HL-60 (cell line): ENCODE results near the gene HEATR9.

Experiments
- DNase-seq, 2 experiments: peaks; one replicate each; pipeline ENCODE4 v3.0.0-alpha.2; 2010 to 2020; ENCODE audit warnings: low read depth in 1 of 2, low spot score in 1 of 2
- H3K27ac ChIP-seq: fragments of 250-450 bp; sonication (Bioruptor Pico); replicated peaks from 2 replicates; pipeline ENCODE4 v1.5.1; 2020; ENCODE audit warnings: mild to moderate bottlenecking, moderate library complexity
- H3K27me3 ChIP-seq: fragments of 250-450 bp; sonication (Bioruptor Pico); 2 replicates; pipeline ENCODE4 v1.5.1; 2021; ENCODE audit warnings: mild to moderate bottlenecking, moderate library complexity; ENCODE audit not compliant: insufficient read depth, poor library complexity, severe bottlenecking
- H3K4me3 ChIP-seq: replicated peaks from 2 replicates; pipeline ENCODE4 v1.5.1; 2011; ENCODE audit warnings: mild to moderate bottlenecking, control low read depth, low read length; ENCODE audit not compliant: insufficient read depth
- GABPA ChIP-seq: IDR thresholded peaks from 2 replicates; pipeline ENCODE4 v1.6.1; 2012; ENCODE audit warnings: low read depth
- POLR2AphosphoS5 ChIP-seq: IDR thresholded peaks from 2 replicates; pipeline ENCODE4 v1.6.1; 2012; ENCODE audit warnings: low read depth
- SPI1 ChIP-seq: IDR thresholded peaks from 2 replicates; pipeline ENCODE4 v1.6.1; 2012; ENCODE audit warnings: low read depth, mild to moderate bottlenecking, borderline replicate concordance
- TF ChIP-seq, protein P1 (sequence below): IDR thresholded peaks from 2 replicates; pipeline ENCODE4 v1.6.1; 2012; ENCODE audit warnings: low read depth; ENCODE audit not compliant: insufficient replicate concordance
- TF ChIP-seq, protein P2 (sequence below): IDR thresholded peaks from one replicate; pipeline ENCODE4 v1.5.1; 2011; ENCODE audit warnings: low read length, control low read depth, inconsistent platforms; ENCODE audit not compliant: insufficient read depth

The HEATR9 gene

DNA sequence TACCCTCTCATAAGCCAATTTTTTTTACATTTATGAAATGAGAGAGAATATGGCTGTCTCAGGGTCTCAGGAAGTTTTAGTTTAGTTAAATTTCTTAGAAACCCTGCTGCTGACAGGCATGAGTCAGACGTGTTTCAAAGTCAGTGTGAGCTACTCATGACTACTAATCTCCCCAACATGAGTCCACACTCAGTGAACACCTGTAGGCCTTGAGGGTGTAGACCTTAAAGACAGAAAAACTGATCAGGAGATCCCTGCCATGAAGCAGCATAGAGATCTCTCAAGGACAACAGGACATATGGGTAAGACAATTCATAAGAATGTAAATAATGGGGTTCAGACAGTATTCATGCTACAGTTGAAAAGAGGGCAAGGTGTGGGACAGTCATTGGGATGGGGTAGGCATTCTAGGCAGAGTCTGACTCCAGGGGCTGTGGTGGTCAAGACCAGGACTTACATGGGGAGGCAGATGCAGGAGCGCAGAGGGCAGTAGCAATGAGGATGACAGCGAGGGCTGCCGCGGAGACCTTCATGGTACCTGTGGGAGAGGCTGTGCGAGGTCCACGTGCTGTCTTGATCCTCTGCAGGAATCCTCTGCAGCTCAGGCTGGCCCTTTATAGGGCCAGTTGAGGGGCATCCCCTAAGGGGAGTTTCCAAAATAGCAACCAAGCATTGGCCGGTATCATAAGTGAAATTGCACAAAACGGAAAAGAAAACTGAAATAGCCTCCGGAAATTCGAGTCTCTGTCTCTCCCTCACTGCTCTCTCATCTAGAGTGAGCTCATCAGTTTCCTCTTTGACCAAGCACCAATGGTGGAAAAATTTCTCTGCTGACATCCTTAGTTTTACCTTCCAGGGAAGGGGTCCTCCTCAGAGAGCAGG, 11.3 kb upstream of the HEATR9 start, which contains the start of gene CCL5:
Gene CCL5 (minus strand): TSS at position 588 of the 882 bp plus-strand sequence.
- Histone ChIP-seq H3K27me3 (no peaks in the 10 kb centered on the region), H3K27ac (peak within 1 kb of the TSS; percentile 34), H3K4me3 (peak within 1 kb of the TSS; percentile 17)
- peak; percentile 63 to 77 for DNase-seq
- TF ChIP-seq, protein P1, sequence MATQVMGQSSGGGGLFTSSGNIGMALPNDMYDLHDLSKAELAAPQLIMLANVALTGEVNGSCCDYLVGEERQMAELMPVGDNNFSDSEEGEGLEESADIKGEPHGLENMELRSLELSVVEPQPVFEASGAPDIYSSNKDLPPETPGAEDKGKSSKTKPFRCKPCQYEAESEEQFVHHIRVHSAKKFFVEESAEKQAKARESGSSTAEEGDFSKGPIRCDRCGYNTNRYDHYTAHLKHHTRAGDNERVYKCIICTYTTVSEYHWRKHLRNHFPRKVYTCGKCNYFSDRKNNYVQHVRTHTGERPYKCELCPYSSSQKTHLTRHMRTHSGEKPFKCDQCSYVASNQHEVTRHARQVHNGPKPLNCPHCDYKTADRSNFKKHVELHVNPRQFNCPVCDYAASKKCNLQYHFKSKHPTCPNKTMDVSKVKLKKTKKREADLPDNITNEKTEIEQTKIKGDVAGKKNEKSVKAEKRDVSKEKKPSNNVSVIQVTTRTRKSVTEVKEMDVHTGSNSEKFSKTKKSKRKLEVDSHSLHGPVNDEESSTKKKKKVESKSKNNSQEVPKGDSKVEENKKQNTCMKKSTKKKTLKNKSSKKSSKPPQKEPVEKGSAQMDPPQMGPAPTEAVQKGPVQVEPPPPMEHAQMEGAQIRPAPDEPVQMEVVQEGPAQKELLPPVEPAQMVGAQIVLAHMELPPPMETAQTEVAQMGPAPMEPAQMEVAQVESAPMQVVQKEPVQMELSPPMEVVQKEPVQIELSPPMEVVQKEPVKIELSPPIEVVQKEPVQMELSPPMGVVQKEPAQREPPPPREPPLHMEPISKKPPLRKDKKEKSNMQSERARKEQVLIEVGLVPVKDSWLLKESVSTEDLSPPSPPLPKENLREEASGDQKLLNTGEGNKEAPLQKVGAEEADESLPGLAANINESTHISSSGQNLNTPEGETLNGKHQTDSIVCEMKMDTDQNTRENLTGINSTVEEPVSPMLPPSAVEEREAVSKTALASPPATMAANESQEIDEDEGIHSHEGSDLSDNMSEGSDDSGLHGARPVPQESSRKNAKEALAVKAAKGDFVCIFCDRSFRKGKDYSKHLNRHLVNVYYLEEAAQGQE = no peak
- TF ChIP-seq GABPA (no peak), SPI1 (no peak), POLR2AphosphoS5 (peak; percentile 73; the same call in 1 of the 2 replicates)

DNA sequence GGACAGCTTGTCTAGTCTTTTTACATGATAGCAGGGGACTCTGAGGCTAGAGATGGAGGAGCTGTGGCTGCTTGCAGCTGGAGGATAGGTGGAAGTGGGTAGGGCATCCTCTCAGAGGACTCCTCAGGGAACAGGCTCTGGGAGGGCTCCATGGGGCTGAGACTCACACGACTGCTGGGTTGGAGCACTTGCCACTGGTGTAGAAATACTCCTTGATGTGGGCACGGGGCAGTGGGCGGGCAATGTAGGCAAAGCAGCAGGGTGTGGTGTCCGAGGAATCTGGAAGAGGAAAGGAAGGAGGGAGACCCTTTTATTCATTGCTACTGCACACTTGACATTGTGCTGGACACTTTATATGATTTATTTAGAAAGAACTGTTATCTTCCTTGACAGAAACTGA, 9.7 kb upstream of the HEATR9 start:
- no peak for DNase-seq
- no peak overlapping the region for H3K4me3 ChIP-seq

DNA sequence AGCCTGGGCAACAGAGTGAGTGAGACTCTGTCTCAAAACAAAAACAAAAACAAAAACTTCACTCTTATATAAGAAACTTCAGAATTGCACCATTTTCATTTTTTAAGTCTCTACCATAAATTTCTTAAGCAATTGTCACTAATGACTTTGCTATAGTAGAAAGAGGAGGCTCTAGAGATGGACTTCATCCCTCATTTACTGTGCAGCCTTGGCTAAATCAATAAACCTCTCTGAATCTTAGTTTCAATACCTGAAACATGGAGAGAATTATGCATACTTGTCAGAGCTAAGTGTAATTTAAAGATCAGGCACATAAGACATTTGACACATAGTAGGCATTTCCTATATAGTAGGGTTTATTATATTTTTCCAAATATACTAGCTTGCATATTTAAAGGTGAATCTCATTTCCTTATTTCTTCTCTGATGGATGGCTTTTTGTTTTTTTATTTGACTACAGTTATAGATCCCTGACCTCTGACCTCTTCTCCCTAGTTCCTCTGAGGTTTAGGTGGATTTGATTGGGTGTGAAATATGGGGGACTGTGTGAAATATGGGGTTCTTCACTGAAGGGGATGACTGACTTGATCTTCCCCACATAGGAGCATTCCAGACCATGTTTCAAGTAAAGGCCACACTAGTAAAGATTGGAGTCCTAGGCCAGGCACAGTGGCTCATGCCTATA, 8.8 kb upstream of the HEATR9 start:
- H3K27ac ChIP-seq = no peak overlapping the region
- H3K4me3 ChIP-seq = no peak overlapping the region
- DNase-seq = no peak
- TF ChIP-seq SPI1 (no peak), GABPA (no peak)
- TF ChIP-seq, protein P1 = no peak
- TF ChIP-seq, protein P2, sequence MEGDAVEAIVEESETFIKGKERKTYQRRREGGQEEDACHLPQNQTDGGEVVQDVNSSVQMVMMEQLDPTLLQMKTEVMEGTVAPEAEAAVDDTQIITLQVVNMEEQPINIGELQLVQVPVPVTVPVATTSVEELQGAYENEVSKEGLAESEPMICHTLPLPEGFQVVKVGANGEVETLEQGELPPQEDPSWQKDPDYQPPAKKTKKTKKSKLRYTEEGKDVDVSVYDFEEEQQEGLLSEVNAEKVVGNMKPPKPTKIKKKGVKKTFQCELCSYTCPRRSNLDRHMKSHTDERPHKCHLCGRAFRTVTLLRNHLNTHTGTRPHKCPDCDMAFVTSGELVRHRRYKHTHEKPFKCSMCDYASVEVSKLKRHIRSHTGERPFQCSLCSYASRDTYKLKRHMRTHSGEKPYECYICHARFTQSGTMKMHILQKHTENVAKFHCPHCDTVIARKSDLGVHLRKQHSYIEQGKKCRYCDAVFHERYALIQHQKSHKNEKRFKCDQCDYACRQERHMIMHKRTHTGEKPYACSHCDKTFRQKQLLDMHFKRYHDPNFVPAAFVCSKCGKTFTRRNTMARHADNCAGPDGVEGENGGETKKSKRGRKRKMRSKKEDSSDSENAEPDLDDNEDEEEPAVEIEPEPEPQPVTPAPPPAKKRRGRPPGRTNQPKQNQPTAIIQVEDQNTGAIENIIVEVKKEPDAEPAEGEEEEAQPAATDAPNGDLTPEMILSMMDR = no peak
- H3K27me3 ChIP-seq = no peaks in the 10 kb centered on the region

More for the DNA sequence above, 9.7 kb upstream of the HEATR9 start:
- no peak overlapping the region for H3K27ac ChIP-seq
- no peaks in the 10 kb centered on the region for H3K27me3 ChIP-seq
- TF ChIP-seq, protein P1 = no peak
- TF ChIP-seq POLR2AphosphoS5 (no peak), GABPA (no peak), SPI1 (no peak)
- TF ChIP-seq, protein P2 = no peak
